ENCODE measurements around the gene TMEM196.

The TMEM196 gene

GRCh38 chr7:19772306-19772705, 1.1 kb downstream of the TMEM196 start:
- H3K79me2 ChIP-seq (ENCODE audit: control insufficient read depth, low read length) = no peaks in the 10 kb centered on the region
- no peaks in the 10 kb centered on the region for H4K20me1 ChIP-seq (ENCODE audit: control insufficient read depth, insufficient read depth, low read depth, low read length)
- H3K4me3 ChIP-seq (ENCODE audit: low read length) = no peak overlapping the region
- no peaks in the 10 kb centered on the region for H3F3A ChIP-seq (ENCODE audit: control insufficient read depth, insufficient read depth)
- H3K36me3 ChIP-seq (ENCODE audit: control insufficient read depth, low read length) = no peaks in the 10 kb centered on the region
- peaks cover 2% of the 10 kb centered on the region; the same call in 1 of the 2 replicates for H3K27me3 ChIP-seq (ENCODE audit: control insufficient read depth, low read length)
- no peak overlapping the region for H3K27ac ChIP-seq (ENCODE audit: low read depth, low read length)
- TF ChIP-seq, protein P1, sequence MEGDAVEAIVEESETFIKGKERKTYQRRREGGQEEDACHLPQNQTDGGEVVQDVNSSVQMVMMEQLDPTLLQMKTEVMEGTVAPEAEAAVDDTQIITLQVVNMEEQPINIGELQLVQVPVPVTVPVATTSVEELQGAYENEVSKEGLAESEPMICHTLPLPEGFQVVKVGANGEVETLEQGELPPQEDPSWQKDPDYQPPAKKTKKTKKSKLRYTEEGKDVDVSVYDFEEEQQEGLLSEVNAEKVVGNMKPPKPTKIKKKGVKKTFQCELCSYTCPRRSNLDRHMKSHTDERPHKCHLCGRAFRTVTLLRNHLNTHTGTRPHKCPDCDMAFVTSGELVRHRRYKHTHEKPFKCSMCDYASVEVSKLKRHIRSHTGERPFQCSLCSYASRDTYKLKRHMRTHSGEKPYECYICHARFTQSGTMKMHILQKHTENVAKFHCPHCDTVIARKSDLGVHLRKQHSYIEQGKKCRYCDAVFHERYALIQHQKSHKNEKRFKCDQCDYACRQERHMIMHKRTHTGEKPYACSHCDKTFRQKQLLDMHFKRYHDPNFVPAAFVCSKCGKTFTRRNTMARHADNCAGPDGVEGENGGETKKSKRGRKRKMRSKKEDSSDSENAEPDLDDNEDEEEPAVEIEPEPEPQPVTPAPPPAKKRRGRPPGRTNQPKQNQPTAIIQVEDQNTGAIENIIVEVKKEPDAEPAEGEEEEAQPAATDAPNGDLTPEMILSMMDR (IDR thresholded peaks at IDR 0.05; ENCODE audit: low read depth, low read length, poor library complexity, severe bottlenecking) = no peak
- TF ChIP-seq EZH2phosphoT487 (IDR thresholded peaks at IDR 0.05; ENCODE audit: borderline replicate concordance, low read length) = no peak
- H3K4me2 ChIP-seq (ENCODE audit: low read length) = no peak overlapping the region
- H3K9me3 ChIP-seq (ENCODE audit: control insufficient read depth, insufficient read depth, low read length) = no peaks in the 10 kb centered on the region
- no peaks in the 10 kb centered on the region for H3K9me2 ChIP-seq (replicated peaks; ENCODE audit: control insufficient read depth, low read length)
- no peaks in the 10 kb centered on the region for H3K4me1 ChIP-seq (ENCODE audit: control insufficient read depth, low read length)

GRCh38 chr7:19762631-19763030, 10.8 kb downstream of the TMEM196 start:
- TF ChIP-seq EZH2phosphoT487 (IDR thresholded peaks at IDR 0.05; ENCODE audit: borderline replicate concordance, low read length) = no peak
- TF ChIP-seq, protein P1 (IDR thresholded peaks at IDR 0.05; ENCODE audit: low read depth, low read length, poor library complexity, severe bottlenecking) = no peak
- Histone ChIP-seq H3K9me2 (replicated peaks; ENCODE audit: control insufficient read depth, low read length) (no peaks in the 10 kb centered on the region), H3K79me2 (ENCODE audit: control insufficient read depth, low read length) (no peaks in the 10 kb centered on the region), H3K4me1 (ENCODE audit: control insufficient read depth, low read length) (no peaks in the 10 kb centered on the region), H3K36me3 (ENCODE audit: control insufficient read depth, low read length) (no peaks in the 10 kb centered on the region), H3F3A (ENCODE audit: control insufficient read depth, insufficient read depth) (no peaks in the 10 kb centered on the region), H4K20me1 (ENCODE audit: control insufficient read depth, insufficient read depth, low read depth, low read length) (no peaks in the 10 kb centered on the region), H3K27me3 (ENCODE audit: control insufficient read depth, low read length) (peaks cover 5% of the 10 kb centered on the region; the same call in 1 of the 2 replicates), H3K4me2 (ENCODE audit: low read length) (no peak overlapping the region), H3K27ac (ENCODE audit: low read depth, low read length) (no peak overlapping the region), H3K9me3 (ENCODE audit: control insufficient read depth, insufficient read depth, low read length) (no peaks in the 10 kb centered on the region), H3K4me3 (ENCODE audit: low read length) (no peak overlapping the region)

- peaks cover 3% of the 10 kb centered on the region; the same call in 1 of the 2 replicates for H3K27me3 ChIP-seq (ENCODE audit: control insufficient read depth, low read length)
- no peaks in the 10 kb centered on the region for H3K9me3 ChIP-seq (ENCODE audit: control insufficient read depth, insufficient read depth, low read length)
- no peak overlapping the region for H3K27ac ChIP-seq (ENCODE audit: low read depth, low read length)
- no peak overlapping the region for H3K4me3 ChIP-seq (ENCODE audit: low read length)
- H3K36me3 ChIP-seq (ENCODE audit: control insufficient read depth, low read length) = no peaks in the 10 kb centered on the region
- no peaks in the 10 kb centered on the region for H3K79me2 ChIP-seq (ENCODE audit: control insufficient read depth, low read length)
- no peak overlapping the region for H3K4me2 ChIP-seq (ENCODE audit: low read length)
- no peak for TF ChIP-seq EZH2phosphoT487 (IDR thresholded peaks at IDR 0.05; ENCODE audit: borderline replicate concordance, low read length)
- TF ChIP-seq, protein P1 (IDR thresholded peaks at IDR 0.05; ENCODE audit: low read depth, low read length, poor library complexity, severe bottlenecking) = peak; percentile 89
- H3K4me1 ChIP-seq (ENCODE audit: control insufficient read depth, low read length) = no peaks in the 10 kb centered on the region
- H4K20me1 ChIP-seq (ENCODE audit: control insufficient read depth, insufficient read depth, low read depth, low read length) = no peaks in the 10 kb centered on the region
- H3K9me2 ChIP-seq (replicated peaks; ENCODE audit: control insufficient read depth, low read length) = no peaks in the 10 kb centered on the region
- no peaks in the 10 kb centered on the region for H3F3A ChIP-seq (ENCODE audit: control insufficient read depth, insufficient read depth)
Measured at GRCh38 chr7:19754521-19755116, 18.8 kb downstream of the TMEM196 start.
